ENCODE results near the gene FAM181A. TPM values are rescaled to one million over a fixed set of nuclear protein-coding genes. Genes with fewer than 3 reads are reported as not detected.
A peak's percentile ranks its signal among the peaks of the same experiment; 100 is the strongest.

The FAM181A gene
- total and polyA plus RNA-seq, 10 of the 15 experiments (the other 5 are each of a cell fraction or from before 2014, with no cell fraction given), result not detected

DNA sequence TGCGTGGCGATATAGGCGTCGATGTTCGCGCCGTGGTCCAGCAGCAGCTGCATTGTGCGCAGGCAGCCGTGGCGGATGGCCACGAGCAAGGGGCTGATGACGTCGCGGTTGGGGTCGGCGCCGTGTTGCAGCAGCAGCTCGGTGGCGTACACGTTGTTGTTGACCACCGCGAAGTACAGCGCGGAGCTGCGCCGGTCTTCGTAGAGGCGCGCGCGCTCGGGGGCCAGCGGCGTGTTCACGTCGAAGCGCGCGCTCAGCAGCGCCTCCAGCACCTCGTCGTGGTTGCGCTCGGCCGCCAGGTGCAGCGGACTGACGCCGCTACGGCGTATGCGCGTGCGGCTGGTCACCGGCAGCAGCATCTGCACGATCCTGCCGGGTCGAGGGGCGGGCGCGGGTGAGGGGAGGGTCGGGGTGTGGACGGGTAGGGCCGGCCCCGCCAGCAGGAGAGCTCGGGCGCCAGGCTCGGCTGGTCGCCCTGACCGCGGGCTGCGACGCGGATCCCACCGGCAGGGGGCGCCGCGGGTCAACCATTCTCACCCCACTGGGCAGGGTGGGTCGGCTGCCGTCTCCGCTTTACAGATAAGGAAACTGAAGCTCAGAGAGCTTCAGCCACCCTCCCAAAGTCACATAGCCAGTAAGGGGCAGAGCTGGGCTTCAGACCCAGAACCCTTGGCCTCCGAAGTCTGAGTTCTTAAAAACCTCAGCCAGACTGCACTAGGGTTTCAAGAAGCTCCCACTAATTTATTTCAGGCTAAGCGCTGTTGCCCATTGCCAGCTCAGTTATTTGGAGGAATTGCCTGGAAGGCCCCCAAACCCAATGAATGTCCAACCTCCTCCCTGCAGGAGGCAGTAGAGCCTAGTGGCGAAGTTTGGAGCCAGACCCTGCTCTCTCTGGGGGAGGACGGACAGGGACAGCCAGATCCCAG is 12.4 kb downstream of the FAM181A start (continued):
- TF ChIP-seq FOXM1 (IDR thresholded peaks at IDR 0.05; ENCODE audit: low read depth, low read length) (no peak), JUND (IDR thresholded peaks at IDR 0.05; ENCODE audit: low read depth, low read length) (no peak), ZNF622 (IDR thresholded peaks at IDR 0.05) (no peak), HCFC1 (IDR thresholded peaks at IDR 0.05; ENCODE audit: low read length) (no peak), NFYA (IDR thresholded peaks at IDR 0.05; ENCODE audit: borderline replicate concordance, low read depth, low read length) (no peak), RAD21 (IDR thresholded peaks at IDR 0.05; ENCODE audit: insufficient read depth, low read depth, low read length) (peak; percentile 80), ZZZ3 (IDR thresholded peaks at IDR 0.05; ENCODE audit: control insufficient read depth, insufficient read length, low read depth) (no peak), PAX5 (IDR thresholded peaks at IDR 0.05; ENCODE audit: borderline replicate concordance, low read depth, low read length) (0 out of 2 replicates have a peak, but pooled peaks have one; percentile 18), PAX8 (IDR thresholded peaks at IDR 0.05) (no peak), POLR2A (IDR thresholded peaks at IDR 0.05; ENCODE audit: low read depth, low read length) (no peak; the same call in 1 of the 2 replicates), STAT3 (IDR thresholded peaks at IDR 0.05; ENCODE audit: low read depth, low read length) (no peak), BHLHE40 (IDR thresholded peaks at IDR 0.05; ENCODE audit: borderline replicate concordance in 1 of 2, low read depth in 2 of 2, low read length in 1 of 2) (peak; percentile 56 to 74; a peak in 3 of 4 replicates), ZBED1 (IDR thresholded peaks at IDR 0.05; ENCODE audit: borderline replicate concordance) (no peak), SREBF1 (IDR thresholded peaks at IDR 0.05; ENCODE audit: low read length) (no peak), IKZF1 (conservative IDR thresholded peaks at IDR 0.05) (peak; percentile 70; the same call in 1 of the 2 replicates), EGR1 (IDR thresholded peaks at IDR 0.05; ENCODE audit: borderline replicate concordance in 1 of 2, low read depth in 2 of 2, low read length in 2 of 2) (no peak), EP300 (IDR thresholded peaks at IDR 0.05; ENCODE audit: borderline replicate concordance in 1 of 2, control insufficient read depth in 1 of 2, low read depth in 2 of 2, low read length in 2 of 2) (no peak), HDAC6 (IDR thresholded peaks at IDR 0.05; ENCODE audit: unreplicated experiment) (no peak)
- TF ChIP-seq, protein P1, sequence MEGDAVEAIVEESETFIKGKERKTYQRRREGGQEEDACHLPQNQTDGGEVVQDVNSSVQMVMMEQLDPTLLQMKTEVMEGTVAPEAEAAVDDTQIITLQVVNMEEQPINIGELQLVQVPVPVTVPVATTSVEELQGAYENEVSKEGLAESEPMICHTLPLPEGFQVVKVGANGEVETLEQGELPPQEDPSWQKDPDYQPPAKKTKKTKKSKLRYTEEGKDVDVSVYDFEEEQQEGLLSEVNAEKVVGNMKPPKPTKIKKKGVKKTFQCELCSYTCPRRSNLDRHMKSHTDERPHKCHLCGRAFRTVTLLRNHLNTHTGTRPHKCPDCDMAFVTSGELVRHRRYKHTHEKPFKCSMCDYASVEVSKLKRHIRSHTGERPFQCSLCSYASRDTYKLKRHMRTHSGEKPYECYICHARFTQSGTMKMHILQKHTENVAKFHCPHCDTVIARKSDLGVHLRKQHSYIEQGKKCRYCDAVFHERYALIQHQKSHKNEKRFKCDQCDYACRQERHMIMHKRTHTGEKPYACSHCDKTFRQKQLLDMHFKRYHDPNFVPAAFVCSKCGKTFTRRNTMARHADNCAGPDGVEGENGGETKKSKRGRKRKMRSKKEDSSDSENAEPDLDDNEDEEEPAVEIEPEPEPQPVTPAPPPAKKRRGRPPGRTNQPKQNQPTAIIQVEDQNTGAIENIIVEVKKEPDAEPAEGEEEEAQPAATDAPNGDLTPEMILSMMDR (IDR thresholded peaks at IDR 0.05 in 2 of 3, conservative IDR thresholded peaks at IDR 0.05 in 1 of 3; ENCODE audit: control insufficient read depth in 2 of 3, extremely low read depth in 1 of 3, insufficient read depth in 1 of 3, low read depth in 3 of 3, low read length in 3 of 3), result peak; percentile 76 to 95 (median 78); a peak in 5 of 6 replicates
- TF ChIP-seq, protein P2, sequence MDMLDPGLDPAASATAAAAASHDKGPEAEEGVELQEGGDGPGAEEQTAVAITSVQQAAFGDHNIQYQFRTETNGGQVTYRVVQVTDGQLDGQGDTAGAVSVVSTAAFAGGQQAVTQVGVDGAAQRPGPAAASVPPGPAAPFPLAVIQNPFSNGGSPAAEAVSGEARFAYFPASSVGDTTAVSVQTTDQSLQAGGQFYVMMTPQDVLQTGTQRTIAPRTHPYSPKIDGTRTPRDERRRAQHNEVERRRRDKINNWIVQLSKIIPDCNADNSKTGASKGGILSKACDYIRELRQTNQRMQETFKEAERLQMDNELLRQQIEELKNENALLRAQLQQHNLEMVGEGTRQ (IDR thresholded peaks at IDR 0.05; ENCODE audit: borderline replicate concordance, low read depth, low read length), result no peak
- TF ChIP-seq, protein P3, sequence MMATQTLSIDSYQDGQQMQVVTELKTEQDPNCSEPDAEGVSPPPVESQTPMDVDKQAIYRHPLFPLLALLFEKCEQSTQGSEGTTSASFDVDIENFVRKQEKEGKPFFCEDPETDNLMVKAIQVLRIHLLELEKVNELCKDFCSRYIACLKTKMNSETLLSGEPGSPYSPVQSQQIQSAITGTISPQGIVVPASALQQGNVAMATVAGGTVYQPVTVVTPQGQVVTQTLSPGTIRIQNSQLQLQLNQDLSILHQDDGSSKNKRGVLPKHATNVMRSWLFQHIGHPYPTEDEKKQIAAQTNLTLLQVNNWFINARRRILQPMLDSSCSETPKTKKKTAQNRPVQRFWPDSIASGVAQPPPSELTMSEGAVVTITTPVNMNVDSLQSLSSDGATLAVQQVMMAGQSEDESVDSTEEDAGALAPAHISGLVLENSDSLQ (IDR thresholded peaks at IDR 0.05), result no peak
- TF ChIP-seq, protein P4, sequence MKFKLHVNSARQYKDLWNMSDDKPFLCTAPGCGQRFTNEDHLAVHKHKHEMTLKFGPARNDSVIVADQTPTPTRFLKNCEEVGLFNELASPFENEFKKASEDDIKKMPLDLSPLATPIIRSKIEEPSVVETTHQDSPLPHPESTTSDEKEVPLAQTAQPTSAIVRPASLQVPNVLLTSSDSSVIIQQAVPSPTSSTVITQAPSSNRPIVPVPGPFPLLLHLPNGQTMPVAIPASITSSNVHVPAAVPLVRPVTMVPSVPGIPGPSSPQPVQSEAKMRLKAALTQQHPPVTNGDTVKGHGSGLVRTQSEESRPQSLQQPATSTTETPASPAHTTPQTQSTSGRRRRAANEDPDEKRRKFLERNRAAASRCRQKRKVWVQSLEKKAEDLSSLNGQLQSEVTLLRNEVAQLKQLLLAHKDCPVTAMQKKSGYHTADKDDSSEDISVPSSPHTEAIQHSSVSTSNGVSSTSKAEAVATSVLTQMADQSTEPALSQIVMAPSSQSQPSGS (IDR thresholded peaks at IDR 0.05; ENCODE audit: low read length), result no peak
- TF ChIP-seq, protein P5, sequence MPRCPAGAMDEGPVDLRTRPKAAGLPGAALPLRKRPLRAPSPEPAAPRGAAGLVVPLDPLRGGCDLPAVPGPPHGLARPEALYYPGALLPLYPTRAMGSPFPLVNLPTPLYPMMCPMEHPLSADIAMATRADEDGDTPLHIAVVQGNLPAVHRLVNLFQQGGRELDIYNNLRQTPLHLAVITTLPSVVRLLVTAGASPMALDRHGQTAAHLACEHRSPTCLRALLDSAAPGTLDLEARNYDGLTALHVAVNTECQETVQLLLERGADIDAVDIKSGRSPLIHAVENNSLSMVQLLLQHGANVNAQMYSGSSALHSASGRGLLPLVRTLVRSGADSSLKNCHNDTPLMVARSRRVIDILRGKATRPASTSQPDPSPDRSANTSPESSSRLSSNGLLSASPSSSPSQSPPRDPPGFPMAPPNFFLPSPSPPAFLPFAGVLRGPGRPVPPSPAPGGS (IDR thresholded peaks at IDR 0.05; ENCODE audit: borderline replicate concordance, insufficient read depth, low read depth, low read length, poor library complexity, severe bottlenecking), result no peak
